Vagina (tissue), 2 donors: Measurements from ENCODE around the gene PGAM5. TPM values are rescaled to one million over a fixed set of nuclear protein-coding genes. Genes with fewer than 3 reads are reported as not detected.

Experiments used
- DNase-seq, 2 donors: peaks; one replicate each; pipeline ENCODE4 v3.0.0-alpha.2; 2017; ENCODE audit errors: extremely low spot score in 2 of 2
- H3K27ac ChIP-seq: fragments of 200-600 bp; sonication (generic); one replicate; pipeline ENCODE4 v1.5.1; 2019
- H3K27me3 ChIP-seq: fragments of 200-600 bp; sonication (generic); one replicate; pipeline ENCODE4 v1.5.1; 2019
- H3K36me3 ChIP-seq, 2 donors: fragments of 200-600 bp; sonication (generic); one replicate each; pipeline ENCODE4 v1.5.1; 2017 to 2019
- H3K4me1 ChIP-seq: fragments of 200-600 bp; sonication (generic); one replicate; pipeline ENCODE4 v1.5.1; 2019
- H3K4me3 ChIP-seq, 2 donors: fragments of 200-600 bp; sonication (generic); 1 replicate in 1 of 2; 2 replicates in 1 of 2; pipeline ENCODE4 v1.5.1; 2016 to 2019
- H3K9me3 ChIP-seq: fragments of 200-600 bp; sonication (generic); one replicate; pipeline ENCODE4 v1.5.1; 2019
- POLR2A ChIP-seq, 2 donors: fragments of 450-650 bp; IDR thresholded peaks; one replicate each; pipeline ENCODE4 v1.6.1; 2017; ENCODE audit warnings: antibody characterized with exemption in 2 of 2, mild to moderate bottlenecking in 2 of 2, moderate library complexity in 2 of 2
- POLR2AphosphoS5 ChIP-seq, 2 donors: sonication (generic); formaldehyde crosslinking; IDR thresholded peaks; one replicate each; pipeline ENCODE4 v1.9.0; 2017; ENCODE audit warnings: antibody characterized with exemption in 2 of 2, mild to moderate bottlenecking in 2 of 2, low read depth in 1 of 2; ENCODE audit not compliant: insufficient read depth in 1 of 2
- intact Hi-C: fragments of 100-400 bp; cut with DNase I; formaldehyde crosslinking; loops from one replicate; pipeline ENCODE4 v1.15.1; 2023
- total RNA-seq: library from RNA; depleted of rRNA; stranded (reverse); fragments of >200 nt; gene quantifications from one replicate; pipeline ENCODE4 v1.2.3, GENCODE V29; 2016
- TF ChIP-seq, protein P1 (sequence below), 3 experiments: fragments of 450-650 bp in 2 of 3; fragments of 200-600 bp in 1 of 3; sonication (generic) in 1 of 3; IDR thresholded peaks; one replicate each; pipeline ENCODE4 v1.5.1; 2017 to 2019; ENCODE audit warnings: antibody characterized with exemption in 3 of 3, mild to moderate bottlenecking in 2 of 3, moderate library complexity in 2 of 3

Gene PGAM5
- total RNA-seq, 1 donor from 2014 or later: 27.0 TPM

DNA sequence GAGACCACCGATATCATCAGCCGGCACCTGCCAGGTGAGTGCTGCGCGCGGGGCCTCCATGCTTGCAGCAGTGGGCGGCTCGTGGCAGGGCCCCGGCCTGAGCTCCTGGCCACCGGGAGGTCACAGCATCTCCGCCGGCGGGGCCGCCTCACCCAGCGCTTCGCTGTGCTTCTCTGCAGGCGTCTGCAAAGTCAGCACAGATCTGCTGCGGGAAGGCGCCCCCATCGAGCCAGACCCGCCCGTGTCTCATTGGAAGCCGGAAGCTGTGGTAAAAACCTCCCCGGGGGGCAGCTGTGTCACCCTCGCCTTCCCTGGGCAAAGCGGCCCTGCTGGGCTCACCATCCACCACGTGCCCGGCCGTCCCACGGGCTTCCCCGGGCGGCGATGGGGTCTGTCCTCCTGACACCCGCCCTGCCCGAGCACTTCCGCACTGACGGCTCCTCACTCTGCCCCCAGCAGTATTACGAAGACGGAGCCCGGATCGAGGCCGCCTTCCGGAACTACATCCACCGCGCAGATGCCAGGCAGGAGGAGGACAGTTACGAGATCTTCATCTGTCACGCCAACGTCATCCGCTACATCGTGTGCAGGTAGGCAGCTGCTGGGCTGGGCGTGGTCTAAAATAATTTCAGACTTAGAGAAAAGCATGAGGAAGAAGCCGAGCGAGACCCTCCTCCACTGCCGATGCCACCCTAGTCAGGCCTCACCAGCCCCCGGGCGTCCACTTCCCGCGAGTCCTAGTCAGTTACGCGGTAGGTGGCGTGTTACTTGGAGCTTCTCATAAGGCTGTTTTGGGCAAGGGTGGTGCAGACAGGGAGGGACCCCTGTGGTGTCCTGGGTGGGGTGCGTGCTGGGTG lies 7.1 kb downstream of the PGAM5 start:
- DNase-seq: no peak
- intact Hi-C loops: no loop called here
- Histone ChIP-seq H3K27ac (no peak overlapping the region), H3K36me3 (peaks cover 4 to 41% of the 10 kb centered on the region in 2 donors), H3K4me1 (peaks cover 3% of the 10 kb centered on the region), H3K4me3 (no peak overlapping the region), H3K27me3 (no peaks in the 10 kb centered on the region), H3K9me3 (no peaks in the 10 kb centered on the region)
- TF ChIP-seq POLR2AphosphoS5 (IDR thresholded peaks at IDR 0.05; ENCODE audit: insufficient read depth in 1 of 2, low read depth in 1 of 2) (no peak), POLR2A (IDR thresholded peaks at IDR 0.05) (no peak)
- TF ChIP-seq, protein P1, sequence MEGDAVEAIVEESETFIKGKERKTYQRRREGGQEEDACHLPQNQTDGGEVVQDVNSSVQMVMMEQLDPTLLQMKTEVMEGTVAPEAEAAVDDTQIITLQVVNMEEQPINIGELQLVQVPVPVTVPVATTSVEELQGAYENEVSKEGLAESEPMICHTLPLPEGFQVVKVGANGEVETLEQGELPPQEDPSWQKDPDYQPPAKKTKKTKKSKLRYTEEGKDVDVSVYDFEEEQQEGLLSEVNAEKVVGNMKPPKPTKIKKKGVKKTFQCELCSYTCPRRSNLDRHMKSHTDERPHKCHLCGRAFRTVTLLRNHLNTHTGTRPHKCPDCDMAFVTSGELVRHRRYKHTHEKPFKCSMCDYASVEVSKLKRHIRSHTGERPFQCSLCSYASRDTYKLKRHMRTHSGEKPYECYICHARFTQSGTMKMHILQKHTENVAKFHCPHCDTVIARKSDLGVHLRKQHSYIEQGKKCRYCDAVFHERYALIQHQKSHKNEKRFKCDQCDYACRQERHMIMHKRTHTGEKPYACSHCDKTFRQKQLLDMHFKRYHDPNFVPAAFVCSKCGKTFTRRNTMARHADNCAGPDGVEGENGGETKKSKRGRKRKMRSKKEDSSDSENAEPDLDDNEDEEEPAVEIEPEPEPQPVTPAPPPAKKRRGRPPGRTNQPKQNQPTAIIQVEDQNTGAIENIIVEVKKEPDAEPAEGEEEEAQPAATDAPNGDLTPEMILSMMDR (IDR thresholded peaks at IDR 0.05): no peak

DNA sequence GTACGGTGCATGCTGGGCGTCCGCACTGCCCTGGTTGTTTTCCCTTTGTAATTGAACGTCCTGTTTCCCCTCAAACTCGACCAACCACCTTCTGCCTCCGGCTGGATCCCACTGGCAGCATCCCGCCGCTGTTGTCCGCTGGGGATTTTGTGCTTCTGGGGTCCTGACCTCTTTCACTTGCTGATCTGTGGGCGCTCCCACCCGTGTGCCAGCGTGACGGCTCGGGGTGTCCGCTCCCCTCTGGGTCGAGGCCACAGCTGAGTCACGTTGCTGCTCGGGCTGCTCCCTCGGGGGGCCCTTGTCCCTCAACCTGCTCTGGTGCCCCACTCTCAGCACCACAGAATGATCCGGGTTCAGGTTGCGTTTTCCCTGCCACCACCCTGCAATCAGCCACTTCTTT lies 8.0 kb downstream of the PGAM5 start:
- no peaks in the 10 kb centered on the region for H3K27me3 ChIP-seq
- H3K4me3 ChIP-seq: no peak overlapping the region
- no peaks in the 10 kb centered on the region for H3K4me1 ChIP-seq
- DNase-seq: no peak
- H3K27ac ChIP-seq: no peak overlapping the region
- no peaks in the 10 kb centered on the region for H3K9me3 ChIP-seq
- intact Hi-C loops: no loop called here
- peaks cover 4 to 49% of the 10 kb centered on the region in 2 donors for H3K36me3 ChIP-seq
- TF ChIP-seq POLR2A (IDR thresholded peaks at IDR 0.05) (no peak), POLR2AphosphoS5 (IDR thresholded peaks at IDR 0.05; ENCODE audit: insufficient read depth in 1 of 2, low read depth in 1 of 2) (no peak)
- TF ChIP-seq, protein P1 (IDR thresholded peaks at IDR 0.05): no peak

DNA sequence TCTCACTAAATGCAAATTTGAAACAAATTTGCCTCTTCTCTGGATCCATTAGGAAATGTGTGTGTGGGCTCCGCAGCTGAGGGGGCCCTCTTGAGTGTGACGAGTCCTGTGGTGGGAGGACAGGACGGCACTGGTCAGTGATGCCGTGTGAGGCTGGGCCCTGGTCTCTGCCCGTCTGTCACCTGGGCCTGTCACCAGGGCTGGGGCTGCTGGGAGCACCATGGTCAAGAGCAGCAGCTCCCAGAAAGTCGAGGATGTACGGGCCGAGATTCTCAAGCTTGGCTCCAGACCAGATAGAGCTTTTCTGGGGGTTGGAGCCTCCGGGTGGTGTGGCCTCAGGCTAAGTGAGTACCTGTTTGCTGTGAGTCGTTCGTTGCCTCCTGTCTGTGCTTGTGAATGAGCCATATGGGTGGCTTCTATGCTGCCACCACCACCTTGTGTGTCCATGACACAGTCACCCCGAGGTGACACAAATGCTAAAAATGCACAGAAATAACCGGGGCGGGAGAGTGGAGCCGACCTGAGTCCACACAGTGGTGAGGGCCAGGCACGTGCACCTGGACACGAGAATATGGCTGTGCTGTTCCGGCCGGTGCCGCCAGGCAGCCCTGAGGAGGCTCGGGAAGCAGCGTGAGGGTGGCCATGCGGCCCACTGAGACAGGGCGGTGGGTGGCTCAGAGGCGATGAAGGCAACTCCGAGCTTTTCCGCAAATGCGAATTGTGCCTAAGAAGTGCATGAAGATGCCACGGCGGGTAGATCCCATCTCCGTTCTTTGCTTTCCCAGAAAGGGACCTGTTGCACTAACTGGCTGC lies 8.7 kb downstream of the PGAM5 start:
- intact Hi-C loops: no loop called here
- Histone ChIP-seq H3K9me3 (no peaks in the 10 kb centered on the region), H3K36me3 (peaks cover 4 to 56% of the 10 kb centered on the region in 2 donors), H3K27ac (no peak overlapping the region), H3K4me3 (no peak overlapping the region), H3K27me3 (no peaks in the 10 kb centered on the region), H3K4me1 (no peaks in the 10 kb centered on the region)
- TF ChIP-seq, protein P1 (IDR thresholded peaks at IDR 0.05): no peak
- TF ChIP-seq POLR2A (IDR thresholded peaks at IDR 0.05) (no peak), POLR2AphosphoS5 (IDR thresholded peaks at IDR 0.05; ENCODE audit: insufficient read depth in 1 of 2, low read depth in 1 of 2) (no peak)
- no peak for DNase-seq

DNA sequence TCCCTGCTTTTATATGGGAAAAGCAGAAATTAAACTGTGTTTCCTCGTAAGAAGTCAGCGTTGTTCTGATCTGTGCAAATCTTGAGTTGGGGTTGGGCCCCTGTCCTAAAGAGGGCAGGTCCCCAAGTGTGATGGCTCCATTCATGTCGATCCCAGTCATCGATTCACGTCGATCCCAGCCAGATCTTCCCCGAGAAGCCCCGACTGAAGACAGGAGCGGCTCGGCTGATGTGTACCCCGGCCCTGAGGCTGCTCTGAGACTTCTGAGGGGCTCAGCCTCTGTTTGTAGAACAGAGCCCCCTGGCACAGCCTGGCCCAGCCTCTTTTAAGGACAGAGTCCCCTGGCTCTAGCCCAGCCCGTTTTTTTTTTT lies 9.3 kb downstream of the PGAM5 start:
- Histone ChIP-seq H3K27ac (no peak overlapping the region), H3K4me1 (no peaks in the 10 kb centered on the region), H3K9me3 (no peaks in the 10 kb centered on the region), H3K36me3 (peaks cover 4 to 56% of the 10 kb centered on the region in 2 donors), H3K27me3 (no peaks in the 10 kb centered on the region), H3K4me3 (no peak overlapping the region)
- TF ChIP-seq POLR2A (IDR thresholded peaks at IDR 0.05): no peak
- TF ChIP-seq POLR2AphosphoS5 (IDR thresholded peaks at IDR 0.05; ENCODE audit: insufficient read depth in 1 of 2, low read depth in 1 of 2): no peak
- TF ChIP-seq, protein P1 (IDR thresholded peaks at IDR 0.05): no peak
- no peak for DNase-seq
- intact Hi-C loops: no loop called here
